Limb (tissue), 2 donors: ENCODE measurements around the gene MAJIN.
"Not testable (repeated sequence)": the region's sequence is repeated elsewhere in the genome, so short reads cannot be mapped to it uniquely, and the experiment has no call there.

Experiments
- DNase-seq, 2 donors: peaks; one replicate each; pipeline ENCODE4 v3.0.0-alpha.2; 2016; ENCODE audit errors: extremely low spot score in 2 of 2

The MAJIN gene, protein sequence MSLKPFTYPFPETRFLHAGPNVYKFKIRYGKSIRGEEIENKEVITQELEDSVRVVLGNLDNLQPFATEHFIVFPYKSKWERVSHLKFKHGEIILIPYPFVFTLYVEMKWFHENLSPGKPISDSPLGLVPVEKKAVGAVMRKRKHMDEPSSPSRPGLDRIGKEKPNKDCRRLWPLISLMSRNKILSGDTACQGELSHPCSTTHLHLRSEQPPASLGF

DNA sequence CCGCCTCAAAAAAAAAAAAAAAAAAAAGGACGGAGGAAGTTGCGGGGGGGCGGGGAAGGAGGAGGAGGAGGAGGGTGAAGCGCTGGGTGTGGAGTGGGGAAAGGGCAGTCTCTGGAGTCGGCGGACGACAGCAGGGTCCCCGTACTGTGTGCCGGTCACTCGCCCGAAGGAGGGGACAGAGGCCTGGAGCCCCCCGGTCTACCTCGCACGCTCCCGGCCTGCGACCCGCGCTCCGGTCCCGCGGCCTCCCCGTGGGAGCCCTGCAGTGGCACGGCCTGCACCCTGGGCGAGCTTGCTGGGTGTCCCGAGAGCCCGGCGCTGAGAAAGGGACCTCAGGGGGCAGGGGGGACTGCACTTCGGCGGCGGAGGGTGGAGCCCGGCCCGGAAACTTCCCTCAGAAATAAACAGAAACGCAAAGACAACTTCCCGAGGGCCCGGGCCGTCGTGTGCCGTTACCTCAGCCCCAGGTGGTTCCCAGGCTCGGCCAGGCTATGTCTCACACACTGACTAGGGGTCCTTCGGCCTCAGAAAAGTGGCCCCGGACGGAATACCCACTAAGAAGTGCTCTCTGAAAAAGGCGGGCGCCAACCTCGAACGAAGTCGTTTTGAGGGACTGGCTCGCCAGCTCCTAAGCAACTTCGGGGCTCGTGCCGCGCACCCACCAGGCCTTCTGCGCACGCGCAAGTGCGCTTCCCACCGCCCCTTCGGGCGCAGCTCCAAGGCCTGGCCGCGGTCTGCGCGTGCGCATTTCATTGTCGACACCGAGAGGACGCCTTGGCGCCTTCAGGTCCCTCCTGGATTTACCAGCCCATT is at the start of gene MAJIN:
Gene MAJIN, minus strand, starts transcription at position 688 of the 813 bp plus-strand sequence. CDS start 12,703 bp downstream, outside the sequence.
- DNase-seq, result peak; percentile 63 to 92

DNA sequence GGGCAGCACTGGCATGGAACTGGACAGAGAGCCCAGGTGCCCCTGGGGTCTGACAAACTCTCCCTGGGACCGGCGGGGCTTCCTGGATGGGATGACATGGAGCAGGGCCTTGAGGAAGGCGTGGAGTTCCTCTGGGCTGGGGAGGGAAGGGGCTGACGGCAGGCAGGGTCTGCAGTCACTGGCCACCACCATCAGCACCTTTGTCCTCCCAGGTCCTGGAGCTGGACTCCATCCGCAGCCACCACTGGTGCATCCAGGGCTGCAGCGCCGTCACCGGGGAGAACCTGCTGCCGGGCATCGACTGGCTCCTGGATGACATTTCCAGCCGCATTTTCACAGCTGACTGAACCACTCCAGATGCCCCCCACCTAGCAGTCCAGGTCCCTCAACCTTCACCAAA is 49.6 kb upstream of the MAJIN start:
- no peak for DNase-seq

DNA sequence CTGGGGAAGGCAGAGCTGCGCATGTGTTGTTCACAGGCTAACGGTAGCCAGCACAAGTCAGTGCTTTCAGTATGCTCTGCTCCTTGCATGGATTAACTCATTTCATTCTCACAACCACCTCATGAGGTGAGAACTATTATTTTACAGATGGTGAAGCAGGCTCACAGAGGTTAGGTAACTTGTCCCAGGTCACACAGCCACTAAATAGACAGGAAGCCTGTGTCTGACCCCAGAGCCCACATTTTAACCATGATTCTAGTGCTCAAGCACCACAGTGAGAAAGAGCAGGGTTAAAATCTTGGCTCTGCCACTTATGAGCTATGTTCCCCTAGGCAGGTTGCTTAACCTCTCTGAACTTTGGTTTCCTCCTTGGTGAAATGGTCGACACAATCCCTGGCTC is 49.1 kb upstream of the MAJIN start:
- DNase-seq, result no peak

DNA sequence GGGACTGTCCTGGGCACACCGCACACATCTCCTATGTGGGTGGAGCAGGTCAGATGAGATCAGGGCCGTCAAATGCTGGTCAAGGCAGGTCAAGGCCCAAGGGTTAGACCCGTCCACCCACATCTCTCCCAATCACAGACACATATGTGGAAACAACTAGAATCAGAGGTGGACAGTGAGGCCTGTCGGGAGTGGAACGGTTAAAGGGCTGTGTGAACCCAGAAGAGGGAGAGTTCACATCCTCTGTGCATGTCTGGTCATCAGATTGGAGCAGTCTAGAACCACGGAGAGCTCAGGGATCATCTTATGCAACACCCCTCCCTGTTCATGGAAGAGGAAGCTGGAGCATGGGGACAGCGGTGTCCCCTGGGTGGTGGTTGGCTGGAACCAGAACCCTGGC is 47.9 kb upstream of the MAJIN start:
- no peak for DNase-seq

DNA sequence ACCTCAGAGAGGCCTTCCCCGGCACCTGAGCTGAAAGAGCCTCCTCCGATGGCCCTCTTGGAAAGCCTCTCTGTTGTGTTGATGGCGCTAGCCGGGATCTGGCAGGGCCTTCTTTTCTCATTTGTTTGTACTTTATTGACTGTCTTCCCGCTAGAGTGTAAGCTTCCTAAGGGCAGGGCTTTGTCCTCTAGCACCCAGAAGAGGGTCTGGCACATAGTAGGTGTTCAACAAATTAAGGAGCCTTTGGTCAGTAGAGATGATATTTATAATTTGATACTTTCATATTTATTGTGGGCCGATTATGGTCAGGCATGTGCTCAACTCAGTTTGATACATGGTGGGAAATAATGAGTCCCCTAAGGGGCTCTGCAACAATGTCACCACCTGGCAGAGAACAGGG is 46.0 kb upstream of the MAJIN start:
- DNase-seq, result no peak

DNA sequence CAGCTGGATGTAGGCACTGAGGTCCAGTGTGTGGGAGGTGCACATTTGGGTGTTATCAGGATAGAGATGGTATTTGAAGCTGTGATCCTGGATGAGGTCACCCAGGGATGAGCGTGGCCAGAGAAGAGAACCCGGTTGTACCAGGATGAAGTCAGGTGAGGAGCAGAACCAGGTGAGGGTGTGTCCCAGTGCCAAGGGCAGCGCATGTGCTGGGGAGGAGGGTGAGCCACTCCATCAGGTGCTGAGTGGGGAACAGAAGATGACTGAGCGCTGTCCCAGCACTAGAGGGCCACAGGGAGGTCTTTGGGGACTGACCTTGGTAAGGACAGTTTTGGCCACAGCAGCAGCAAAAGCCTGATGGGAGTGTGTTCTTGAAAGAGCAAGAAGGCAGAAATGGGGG is 44.8 kb upstream of the MAJIN start:
- no peak for DNase-seq

DNA sequence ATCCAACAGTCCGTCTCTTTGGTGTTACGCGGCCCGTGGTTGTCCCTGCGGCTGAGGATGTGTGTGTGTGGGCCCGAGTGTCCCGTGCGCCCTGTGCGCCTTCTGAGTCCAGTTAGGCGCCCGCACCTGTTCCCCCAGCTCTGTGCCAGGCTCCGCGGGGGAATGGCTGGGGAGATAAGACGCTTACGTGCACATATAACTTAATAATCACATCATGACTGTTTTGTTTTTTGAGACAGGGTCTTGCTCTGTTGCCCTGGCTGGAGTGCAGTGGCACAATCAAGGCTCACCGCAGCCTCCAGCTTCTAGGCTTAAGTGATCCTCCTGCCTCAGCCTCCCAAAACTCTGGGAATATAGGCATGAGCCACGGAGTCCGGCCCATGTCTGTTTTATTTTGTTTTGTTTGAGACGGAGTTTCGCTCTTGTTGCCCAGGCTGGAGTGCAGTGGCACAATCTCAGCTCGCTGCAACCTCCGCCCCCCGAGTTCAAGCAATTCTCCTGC is 42.9 kb upstream of the MAJIN start:
- DNase-seq, result no peak

DNA sequence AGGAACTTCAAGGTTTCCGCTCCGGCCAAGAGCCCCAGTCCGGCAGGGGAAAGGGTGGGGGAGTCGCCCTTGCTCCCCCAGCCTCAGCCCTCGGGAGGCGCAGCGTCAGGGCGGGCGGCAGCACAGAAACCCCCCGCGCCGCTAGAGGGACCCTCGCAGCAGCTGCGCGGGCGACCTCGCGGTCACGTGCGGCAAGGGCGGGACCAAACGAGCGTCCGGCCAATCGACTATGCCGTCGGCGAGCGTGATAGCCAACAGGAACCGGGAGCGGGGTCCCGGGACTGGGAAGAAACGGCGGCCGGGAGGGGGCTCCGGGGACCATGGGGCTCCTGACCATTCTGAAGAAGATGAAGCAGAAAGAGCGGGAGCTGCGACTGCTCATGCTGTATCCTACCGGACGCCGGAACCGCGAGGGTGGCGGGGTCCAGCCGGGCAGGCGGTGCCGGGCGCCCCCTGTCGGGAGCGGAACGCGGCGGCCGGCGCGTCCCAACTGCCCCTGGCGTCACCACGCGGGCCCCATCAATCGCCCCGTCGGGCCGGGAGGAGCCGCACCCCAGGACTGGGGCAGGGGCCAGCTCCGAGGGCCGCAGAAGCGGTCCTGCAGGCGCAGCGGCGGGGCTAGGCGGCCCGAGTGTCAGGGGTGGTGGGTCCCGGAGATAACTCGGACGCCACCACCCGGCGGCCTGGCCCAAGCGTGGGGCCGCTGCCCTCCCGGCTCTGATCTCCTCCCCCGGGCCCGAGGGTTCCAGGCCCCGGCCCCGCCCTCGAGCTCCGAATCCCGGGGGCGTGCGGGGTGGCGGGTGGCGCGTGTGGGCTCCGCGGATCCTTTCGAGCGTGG is 42.2 kb upstream of the MAJIN start, which contains the start of gene ARL2:
Gene ARL2, plus strand, starts transcription at position 273 of the 838 bp plus-strand sequence. Its CDS starts 48 bp downstream, at position 321.
- peak; percentile 94 to 96 for DNase-seq

DNA sequence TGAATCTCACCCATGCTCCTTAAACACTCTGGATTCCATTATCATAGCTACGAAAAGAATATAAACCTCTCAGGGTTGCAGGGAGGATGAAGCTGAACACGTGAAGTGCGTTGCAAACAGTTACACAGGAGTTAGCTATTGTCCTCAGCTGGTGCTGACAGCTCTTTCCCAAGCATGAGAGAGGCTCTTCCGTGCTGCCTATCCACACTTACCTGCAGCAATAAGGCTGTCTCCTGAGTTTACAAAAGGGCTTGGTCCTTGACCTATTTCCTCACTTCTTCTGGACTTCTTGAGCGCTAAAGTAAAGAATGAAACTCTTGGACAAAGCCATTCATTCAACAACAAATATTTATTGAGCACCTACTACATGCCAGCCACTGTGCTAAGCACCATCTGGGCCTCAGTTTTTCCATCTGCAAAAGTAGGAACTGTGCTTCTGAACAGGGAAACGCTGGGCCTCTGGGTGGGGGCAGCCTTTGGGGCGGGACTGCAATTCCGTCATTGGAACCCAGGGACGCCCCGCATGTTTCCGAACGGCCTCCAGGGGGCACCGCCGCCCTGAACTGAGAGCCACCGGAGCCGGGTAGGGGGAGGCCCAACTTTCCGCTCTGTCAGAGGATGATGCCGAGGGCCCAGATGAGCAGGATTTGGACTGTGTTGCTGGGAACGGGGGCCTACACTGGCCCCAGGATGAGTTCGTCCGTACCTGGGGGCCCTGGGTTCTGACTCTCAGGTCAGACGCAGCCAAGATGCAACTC is 41.4 kb upstream of the MAJIN start:
- DNase-seq, result peak; percentile 91 to 93

DNA sequence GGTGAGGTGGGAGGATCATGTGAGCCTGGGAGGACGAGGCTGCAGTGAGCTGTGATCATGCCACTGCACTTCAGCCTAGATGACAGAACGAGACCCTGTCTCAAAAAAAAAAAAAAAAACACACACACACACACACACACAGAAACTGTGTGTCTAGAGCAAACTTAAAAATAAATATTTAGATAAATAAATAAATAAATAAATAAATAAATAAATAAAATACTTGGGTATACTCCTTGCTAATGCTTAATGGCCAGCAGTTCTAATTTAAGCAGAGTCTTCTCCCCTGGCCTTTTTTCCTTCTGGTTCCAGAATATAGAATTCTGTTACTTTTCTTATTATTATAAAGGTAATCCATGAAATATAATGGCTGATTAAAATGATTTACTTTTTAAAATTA is 37.0 kb upstream of the MAJIN start:
- no peak for DNase-seq

DNA sequence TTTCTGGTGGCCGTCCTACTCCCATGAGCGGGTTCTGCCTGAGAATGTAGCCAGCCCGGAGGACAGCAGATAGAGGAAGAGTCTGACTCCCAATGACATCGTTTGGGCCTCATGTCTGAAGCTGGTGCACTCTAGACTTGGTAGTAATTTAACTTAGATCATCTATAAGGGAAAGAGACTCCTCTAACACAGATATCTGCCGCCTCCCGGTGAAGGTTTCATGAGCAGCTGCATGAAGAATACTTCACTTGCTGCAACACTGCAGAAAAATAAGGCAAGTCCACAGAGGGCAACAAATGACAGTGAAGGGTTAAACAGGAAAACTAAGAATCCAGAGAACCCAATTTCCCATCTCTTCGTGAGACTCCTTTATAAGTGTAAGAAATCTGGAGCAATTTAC is 36.1 kb upstream of the MAJIN start:
- no peak for DNase-seq

DNA sequence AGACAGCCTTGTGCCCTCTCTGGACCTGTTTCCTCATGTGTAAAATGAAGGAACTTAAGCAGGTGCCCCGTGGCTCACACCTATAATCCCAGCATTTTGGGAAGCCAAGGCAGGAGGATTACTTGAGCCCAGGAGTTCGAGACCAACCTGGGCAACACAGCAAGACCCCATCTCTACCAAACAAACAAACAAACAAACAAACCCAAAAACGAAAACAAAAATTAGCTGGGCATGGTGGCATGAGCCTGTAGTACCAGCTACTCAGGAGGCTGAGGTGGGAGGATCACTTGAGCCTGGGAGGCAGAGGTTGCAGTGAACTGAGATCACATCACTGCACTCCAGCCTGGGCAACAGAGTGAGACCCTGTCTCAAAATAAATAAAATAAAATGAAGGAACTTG is 32.1 kb upstream of the MAJIN start:
- not testable (repeated sequence) for DNase-seq

DNA sequence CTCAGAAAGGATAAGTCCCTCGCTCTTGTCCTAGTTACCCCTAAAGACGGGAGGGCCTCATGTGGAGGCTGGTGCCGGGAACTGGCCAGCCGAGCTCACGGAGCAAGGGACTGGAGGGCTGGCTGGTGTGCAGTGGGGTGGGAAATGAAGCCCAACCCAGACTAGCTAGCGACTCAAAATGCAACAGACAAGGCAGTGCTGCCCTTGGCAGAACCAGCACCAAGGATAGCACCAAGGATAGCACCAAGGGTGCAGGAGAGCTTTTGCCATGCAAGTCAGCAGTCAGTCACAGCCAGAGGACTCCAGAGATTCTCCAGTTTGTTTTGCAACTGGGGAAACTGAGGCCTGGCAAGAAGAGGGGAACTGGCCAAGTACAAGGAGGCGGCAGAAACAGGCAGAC is 31.4 kb upstream of the MAJIN start:
- no peak for DNase-seq

DNA sequence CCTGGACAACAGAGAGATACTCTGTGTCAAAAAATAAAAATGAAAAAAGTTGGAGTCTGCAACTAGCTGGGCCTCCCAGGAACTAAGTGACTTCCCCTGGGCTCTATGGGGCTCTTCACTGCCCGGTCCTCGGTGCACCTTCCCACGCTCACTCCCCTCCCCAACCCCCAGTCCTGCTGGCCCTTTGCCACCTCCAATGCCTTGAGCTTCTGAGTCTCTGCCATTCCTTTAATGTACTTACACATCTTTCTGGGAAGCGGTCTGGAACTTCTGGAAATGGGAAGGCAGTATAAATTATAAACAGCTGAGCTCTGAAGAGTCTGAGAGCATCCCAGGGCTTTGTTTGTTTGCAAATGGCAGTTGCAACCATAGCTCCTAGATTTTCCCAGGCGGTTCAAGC is 30.8 kb upstream of the MAJIN start:
- DNase-seq, result no peak

DNA sequence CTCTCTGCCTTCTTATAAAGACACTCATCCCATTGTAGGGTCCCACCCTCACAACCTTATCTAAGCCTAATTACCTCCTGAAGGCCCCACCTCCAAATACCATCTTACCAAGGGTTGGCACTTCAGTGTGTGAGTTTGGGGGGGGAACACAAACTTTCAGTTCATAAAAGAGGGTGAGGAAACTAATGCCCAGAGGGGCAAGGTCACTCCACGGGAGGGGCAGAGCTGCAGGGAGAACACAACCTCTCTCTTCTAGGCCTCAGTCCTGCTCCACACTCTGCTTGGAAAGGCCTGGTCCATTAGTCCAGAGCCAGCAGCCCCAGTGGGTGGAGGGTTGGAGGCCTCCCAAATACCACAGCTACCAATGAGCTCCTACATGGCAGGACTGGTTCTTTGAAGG is 27.6 kb upstream of the MAJIN start:
- DNase-seq, result no peak

DNA sequence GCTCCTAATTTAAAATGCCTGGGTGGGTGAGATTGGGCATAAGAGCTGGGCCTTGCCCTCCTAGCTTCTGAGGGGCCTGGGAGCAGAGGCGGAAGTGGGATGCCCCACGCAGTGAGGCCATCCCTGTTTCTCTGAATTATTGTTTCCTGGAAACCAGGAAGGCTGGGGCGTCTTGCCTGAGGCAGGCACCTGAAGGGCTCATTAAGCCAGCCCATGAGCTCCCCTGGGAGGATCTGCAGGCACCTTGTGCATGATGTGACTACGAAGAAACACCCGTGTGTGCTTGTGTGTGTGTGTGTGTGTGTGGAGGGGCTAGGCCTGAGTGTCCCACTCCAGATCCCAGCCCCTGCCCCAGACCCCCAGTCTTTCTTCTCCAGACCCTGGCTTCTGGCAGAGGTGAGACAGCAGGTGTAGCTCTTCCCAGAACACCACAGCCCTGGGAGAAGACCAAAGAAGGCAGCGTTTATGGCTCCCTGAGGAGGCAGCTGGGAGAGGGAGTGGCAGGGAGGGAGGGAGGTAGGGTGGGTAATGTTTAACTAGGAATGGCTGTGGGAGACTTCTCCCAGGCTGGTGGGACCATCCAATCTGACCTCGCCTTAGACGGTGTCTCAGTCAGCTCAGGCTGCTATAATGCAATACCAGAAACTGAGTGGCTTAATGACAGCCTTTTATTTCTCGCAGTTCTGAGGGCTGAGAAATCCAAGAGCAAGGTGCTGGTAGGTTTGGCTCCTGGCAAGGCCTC is 27.0 kb upstream of the MAJIN start:
- no peak for DNase-seq

DNA sequence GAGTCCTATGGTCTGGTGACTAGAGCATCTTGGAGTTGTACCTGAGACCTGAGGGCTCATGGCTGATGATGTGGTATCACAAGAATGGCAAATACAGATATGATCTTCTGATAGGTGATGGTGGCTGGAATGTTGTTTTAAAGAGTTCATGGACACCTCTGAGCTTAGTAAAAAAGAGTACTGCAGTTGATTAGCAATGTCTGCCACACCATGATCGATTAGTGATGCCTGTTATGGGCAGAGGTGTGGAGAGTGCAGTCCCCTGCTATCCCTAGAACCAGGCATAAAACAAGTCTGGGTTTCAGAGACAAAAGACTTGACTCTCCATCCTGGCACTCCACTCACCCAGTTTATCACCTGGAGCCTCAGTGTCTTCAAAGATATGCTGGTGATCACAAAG is 26.2 kb upstream of the MAJIN start:
- DNase-seq, result no peak

DNA sequence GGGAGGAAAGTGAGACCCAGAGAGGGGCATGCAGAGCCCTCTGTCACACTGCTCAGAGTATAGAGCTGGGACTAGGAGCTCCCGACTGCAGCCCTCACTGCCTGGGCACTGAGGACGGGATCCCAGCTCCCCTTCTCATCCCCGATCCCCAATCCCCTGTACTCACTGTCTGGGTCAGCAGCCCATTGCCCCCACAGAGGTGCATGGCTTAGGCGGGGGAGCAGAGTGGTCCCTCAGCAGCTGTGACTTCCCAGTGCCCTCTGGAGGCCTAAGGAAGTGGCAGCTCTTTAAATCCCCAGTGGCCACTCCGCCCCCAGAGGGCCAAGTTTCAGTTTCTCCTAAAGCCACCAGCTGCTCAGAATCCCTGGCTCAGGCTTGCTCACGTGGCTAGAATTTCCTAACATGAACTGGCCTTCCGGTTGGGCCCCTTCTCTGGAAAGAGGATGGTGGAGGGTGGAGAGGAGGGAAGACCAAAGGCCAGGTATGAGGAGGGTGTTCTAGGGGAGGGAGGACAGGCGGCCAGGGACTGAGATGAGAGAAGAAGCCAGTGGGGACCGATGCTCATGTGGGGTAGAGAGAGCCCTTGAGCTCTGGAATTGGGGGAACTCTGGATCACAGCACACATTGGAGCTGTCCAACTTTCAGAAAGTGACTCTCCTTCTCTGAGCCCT is 24.9 kb upstream of the MAJIN start, which contains the start of gene BATF2:
Gene BATF2, minus strand, starts transcription at position 262 of the 671 bp plus-strand sequence. Its CDS starts 57 bp downstream, at position 205.
- DNase-seq, result peak in 1 of 2 donors; percentile 46

DNA sequence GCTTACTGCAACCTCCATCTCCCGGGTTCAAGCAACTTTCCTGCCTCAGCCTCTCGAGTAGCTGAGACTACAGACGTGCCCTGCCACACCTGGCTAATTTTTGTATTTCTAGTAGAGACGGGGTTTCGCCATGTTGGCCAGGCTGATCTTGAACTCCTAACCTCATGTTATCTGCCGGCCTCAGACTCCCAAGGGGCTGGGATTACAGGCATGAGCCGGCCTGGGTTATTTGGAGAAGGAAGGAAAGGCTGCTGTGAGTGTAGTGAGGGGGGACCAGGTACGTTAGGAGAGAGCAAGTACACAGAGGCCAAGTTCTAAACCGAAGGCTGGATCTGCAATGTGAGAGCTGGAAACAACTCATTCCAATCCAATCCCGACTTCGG is 24.4 kb upstream of the MAJIN start:
- no peak for DNase-seq

DNA sequence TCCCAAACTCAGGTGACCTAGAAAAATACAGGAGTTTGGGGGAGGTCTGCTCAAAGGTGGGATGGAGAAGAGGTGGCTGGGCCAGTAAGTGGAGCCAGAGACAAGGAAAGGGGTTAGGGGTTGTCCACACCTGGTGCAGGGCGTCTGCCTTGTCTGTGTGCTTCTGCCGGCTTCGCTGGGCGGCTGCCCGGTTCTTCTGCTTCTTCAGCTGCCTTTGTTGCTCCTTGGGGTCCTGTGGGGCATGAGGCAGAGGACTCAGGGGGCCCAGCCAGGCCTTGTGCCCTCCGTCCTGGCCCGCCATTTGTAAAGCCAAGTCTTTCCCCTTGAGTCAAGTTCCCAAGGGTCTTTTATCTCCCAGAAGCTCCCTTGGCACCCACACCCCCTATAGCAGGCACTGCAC is 22.4 kb upstream of the MAJIN start:
- no peak for DNase-seq
